HG03439 (cell line): ENCODE measurements around the gene NEK4.

Experiments used
- ATAC-seq: cut with Tn5 transposase; IDR thresholded peaks from one replicate; pipeline ENCODE4 v1.9.1; 2021; ENCODE audit warnings: mild to moderate bottlenecking, moderate library complexity; ENCODE audit not compliant: unreplicated experiment

Gene NEK4

GRCh38 chr3:52770496-52771333 lies at the start of gene NEK4:
Gene NEK4, minus strand, starts transcription at chr3:52770940. Its CDS starts 194 bp downstream, at chr3:52770746.
- peak; percentile 94 for ATAC-seq

- no peak for ATAC-seq
These were observed 49.2 kb upstream of the NEK4 start for GRCh38 chr3:52819936-52820335.

GRCh38 chr3:52817860-52818259 lies 47.1 kb upstream of the NEK4 start:
- no peak for ATAC-seq

GRCh38 chr3:52817221-52817620 lies 46.5 kb upstream of the NEK4 start:
- no peak for ATAC-seq

- ATAC-seq = no peak
These were observed 45.9 kb upstream of the NEK4 start for GRCh38 chr3:52816654-52817053.

- ATAC-seq = no peak
These were observed 45.5 kb upstream of the NEK4 start for GRCh38 chr3:52816199-52816598.

- ATAC-seq = no peak
These were observed 43.1 kb upstream of the NEK4 start for GRCh38 chr3:52813810-52814209.

- no peak for ATAC-seq
These were observed 40.8 kb upstream of the NEK4 start for GRCh38 chr3:52811452-52812011.

- ATAC-seq = no peak
These were observed 40.2 kb upstream of the NEK4 start for GRCh38 chr3:52810923-52811322.

- no peak for ATAC-seq
These were observed 39.1 kb upstream of the NEK4 start for GRCh38 chr3:52809662-52810377.

- no peak for ATAC-seq
These were observed 38.4 kb upstream of the NEK4 start for GRCh38 chr3:52809149-52809548.

GRCh38 chr3:52805270-52806039 lies 34.7 kb upstream of the NEK4 start:
- ATAC-seq = no peak

GRCh38 chr3:52801839-52802238 lies 31.1 kb upstream of the NEK4 start:
- ATAC-seq = no peak

GRCh38 chr3:52800079-52800478 lies 29.3 kb upstream of the NEK4 start:
- no peak for ATAC-seq

- no peak for ATAC-seq
These were observed 28.3 kb upstream of the NEK4 start for GRCh38 chr3:52798978-52799476.

- no peak for ATAC-seq
These were observed 27.7 kb upstream of the NEK4 start for GRCh38 chr3:52798376-52798977.

GRCh38 chr3:52796411-52796810 lies 25.7 kb upstream of the NEK4 start:
- no peak for ATAC-seq

GRCh38 chr3:52795298-52795900 lies 24.7 kb upstream of the NEK4 start:
- no peak for ATAC-seq

- ATAC-seq = no peak
These were observed 23.9 kb upstream of the NEK4 start, which contains the start of gene ITIH3 for GRCh38 chr3:52794612-52795099. Gene ITIH3, plus strand, starts transcription at chr3:52794796. Its CDS starts 8 bp downstream, at chr3:52794804.
